ENCODE data around the gene TPK1. TPM values are rescaled to one million over a fixed set of nuclear protein-coding genes. Genes with fewer than 3 reads are reported as not detected.
A peak's percentile ranks its signal among the peaks of the same experiment; 100 is the strongest.

TPK1 gene
- total and polyA plus RNA-seq, 2 of the 8 experiments (the other 6 are each of a cell fraction or from before 2014, with no cell fraction given) = 1.9 to 2.7 TPM

GRCh38 chr7:144534655-144535395 lies 301.0 kb downstream of the TPK1 start (continued):
- TF ChIP-seq MAX (IDR thresholded peaks at IDR 0.05) = no peak
- TF ChIP-seq HDAC6 (IDR thresholded peaks at IDR 0.05; ENCODE audit: low read depth, low read length) = no peak
- no peak for TF ChIP-seq MAFK (IDR thresholded peaks at IDR 0.05; ENCODE audit: low read depth, low read length)
- no peak for TF ChIP-seq SAP30 (IDR thresholded peaks at IDR 0.05; ENCODE audit: insufficient read depth, insufficient replicate concordance, low read length)
- TF ChIP-seq SP1 (IDR thresholded peaks at IDR 0.05; ENCODE audit: low read depth, low read length) = peak; percentile 76
- no peak for TF ChIP-seq CREB1 (IDR thresholded peaks at IDR 0.05)
- TF ChIP-seq EZH2 (IDR thresholded peaks at IDR 0.05; ENCODE audit: low read depth, low read length, severe bottlenecking) = no peak
- TF ChIP-seq RXRA (IDR thresholded peaks at IDR 0.05; ENCODE audit: insufficient read depth, low read depth, low read length) = no peak
- no peak for TF ChIP-seq POLR2A (IDR thresholded peaks at IDR 0.05; ENCODE audit: control extremely low read depth in 1 of 2, low read depth in 2 of 2, low read length in 2 of 2)
- TF ChIP-seq ZNF274 (IDR thresholded peaks at IDR 0.05; ENCODE audit: borderline replicate concordance, extremely low read depth, low read length) = no peak
- TF ChIP-seq CHD2 (IDR thresholded peaks at IDR 0.05; ENCODE audit: low read length) = no peak
- no peak for TF ChIP-seq ATF3 (IDR thresholded peaks at IDR 0.05; ENCODE audit: insufficient read depth, low read depth, low read length)
- TF ChIP-seq CEBPB (IDR thresholded peaks at IDR 0.05; ENCODE audit: low read depth, low read length) = no peak
- TF ChIP-seq EP300 (IDR thresholded peaks at IDR 0.05; ENCODE audit: borderline replicate concordance in 1 of 2, low read depth in 2 of 2, low read length in 2 of 2) = peak in 1 of 2 experiments; percentile 91; a peak in 1 of 3 replicates
- no peak for TF ChIP-seq POLR2AphosphoS5 (IDR thresholded peaks at IDR 0.05; ENCODE audit: low read depth, low read length)
- no peak for TF ChIP-seq NRF1 (IDR thresholded peaks at IDR 0.05; ENCODE audit: low read depth, low read length)
- no peak for TF ChIP-seq JUND (IDR thresholded peaks at IDR 0.05; ENCODE audit: low read length)
- no peak for TF ChIP-seq CBX8 (IDR thresholded peaks at IDR 0.05; ENCODE audit: borderline replicate concordance, low read depth, low read length)
- no peak for TF ChIP-seq BCL11A (IDR thresholded peaks at IDR 0.05; ENCODE audit: low read depth in 2 of 2, low read length in 2 of 2)
- peak; percentile 30; the same call in 1 of the 2 replicates for TF ChIP-seq TEAD4 (IDR thresholded peaks at IDR 0.05; ENCODE audit: low read depth, low read length)
- no peak for TF ChIP-seq FOSL1 (IDR thresholded peaks at IDR 0.05; ENCODE audit: insufficient read depth, low read depth, low read length)
- TF ChIP-seq NANOG (IDR thresholded peaks at IDR 0.05; ENCODE audit: insufficient read depth, low read depth, low read length, poor library complexity, severe bottlenecking) = peak; percentile 93
- peak; percentile 40; the same call in 1 of the 2 replicates for TF ChIP-seq SIX5 (IDR thresholded peaks at IDR 0.05; ENCODE audit: low read depth, low read length)
- no peak for TF ChIP-seq SIN3A (conservative IDR thresholded peaks at IDR 0.05 in 1 of 2, IDR thresholded peaks at IDR 0.05 in 1 of 2; ENCODE audit: low read depth in 1 of 2, low read length in 2 of 2)

All from H1 (cell line).